ENCODE measurements around the gene FAM193B.

Gene FAM193B

GRCh38 chr5:177529247-177530203 lies 24.8 kb downstream of the FAM193B start:
- TF ChIP-seq CTCF (IDR thresholded peaks at IDR 0.05; ENCODE audit: low read depth, low read length, poor library complexity, severe bottlenecking) (no peak), EZH2phosphoT487 (IDR thresholded peaks at IDR 0.05; ENCODE audit: borderline replicate concordance, low read length) (no peak)

GRCh38 chr5:177528631-177529030 lies 25.7 kb downstream of the FAM193B start:
- Histone ChIP-seq H3F3A (ENCODE audit: control insufficient read depth, insufficient read depth) (no peaks in the 10 kb centered on the region), H3K4me2 (ENCODE audit: low read length) (no peak overlapping the region), H3K9me2 (replicated peaks; ENCODE audit: control insufficient read depth, low read length) (no peaks in the 10 kb centered on the region), H3K36me3 (ENCODE audit: control insufficient read depth, low read length) (peaks cover 83% of the 10 kb centered on the region), H3K79me2 (ENCODE audit: control insufficient read depth, low read length) (no peaks in the 10 kb centered on the region), H3K27ac (ENCODE audit: low read depth, low read length) (no peak overlapping the region), H3K4me1 (ENCODE audit: control insufficient read depth, low read length) (no peaks in the 10 kb centered on the region), H3K27me3 (ENCODE audit: control insufficient read depth, low read length) (no peaks in the 10 kb centered on the region), H3K4me3 (ENCODE audit: low read length) (no peak overlapping the region), H4K20me1 (ENCODE audit: control insufficient read depth, insufficient read depth, low read depth, low read length) (no peaks in the 10 kb centered on the region), H3K9me3 (ENCODE audit: control insufficient read depth, insufficient read depth, low read length) (no peaks in the 10 kb centered on the region)
- TF ChIP-seq EZH2phosphoT487 (IDR thresholded peaks at IDR 0.05; ENCODE audit: borderline replicate concordance, low read length) (no peak), CTCF (IDR thresholded peaks at IDR 0.05; ENCODE audit: low read depth, low read length, poor library complexity, severe bottlenecking) (no peak)

More at GRCh38 chr5:177529247-177530203, 24.8 kb downstream of the FAM193B start:
- no peaks in the 10 kb centered on the region for H3K4me1 ChIP-seq (ENCODE audit: control insufficient read depth, low read length)
- H3K36me3 ChIP-seq (ENCODE audit: control insufficient read depth, low read length): peaks cover 80% of the 10 kb centered on the region
- no peaks in the 10 kb centered on the region for H3K27me3 ChIP-seq (ENCODE audit: control insufficient read depth, low read length)
- H3F3A ChIP-seq (ENCODE audit: control insufficient read depth, insufficient read depth): no peaks in the 10 kb centered on the region
- H3K79me2 ChIP-seq (ENCODE audit: control insufficient read depth, low read length): no peaks in the 10 kb centered on the region
- H3K4me2 ChIP-seq (ENCODE audit: low read length): no peak overlapping the region
- no peaks in the 10 kb centered on the region for H3K9me2 ChIP-seq (replicated peaks; ENCODE audit: control insufficient read depth, low read length)
- no peaks in the 10 kb centered on the region for H4K20me1 ChIP-seq (ENCODE audit: control insufficient read depth, insufficient read depth, low read depth, low read length)
- no peaks in the 10 kb centered on the region for H3K9me3 ChIP-seq (ENCODE audit: control insufficient read depth, insufficient read depth, low read length)
- no peak overlapping the region for H3K4me3 ChIP-seq (ENCODE audit: low read length)
- no peak overlapping the region for H3K27ac ChIP-seq (ENCODE audit: low read depth, low read length)

GRCh38 chr5:177527595-177527994 lies 26.8 kb downstream of the FAM193B start:
- Histone ChIP-seq H3K27me3 (ENCODE audit: control insufficient read depth, low read length) (no peaks in the 10 kb centered on the region), H3K4me2 (ENCODE audit: low read length) (no peak overlapping the region), H3K27ac (ENCODE audit: low read depth, low read length) (no peak overlapping the region), H3K4me1 (ENCODE audit: control insufficient read depth, low read length) (no peaks in the 10 kb centered on the region), H3K36me3 (ENCODE audit: control insufficient read depth, low read length) (peaks cover 85% of the 10 kb centered on the region), H3K9me3 (ENCODE audit: control insufficient read depth, insufficient read depth, low read length) (no peaks in the 10 kb centered on the region), H3K9me2 (replicated peaks; ENCODE audit: control insufficient read depth, low read length) (no peaks in the 10 kb centered on the region), H3K79me2 (ENCODE audit: control insufficient read depth, low read length) (no peaks in the 10 kb centered on the region), H3F3A (ENCODE audit: control insufficient read depth, insufficient read depth) (no peaks in the 10 kb centered on the region), H4K20me1 (ENCODE audit: control insufficient read depth, insufficient read depth, low read depth, low read length) (no peaks in the 10 kb centered on the region), H3K4me3 (ENCODE audit: low read length) (no peak overlapping the region)
- TF ChIP-seq CTCF (IDR thresholded peaks at IDR 0.05; ENCODE audit: low read depth, low read length, poor library complexity, severe bottlenecking): no peak
- no peak for TF ChIP-seq EZH2phosphoT487 (IDR thresholded peaks at IDR 0.05; ENCODE audit: borderline replicate concordance, low read length)
